SU-DHL-6 (cell line): ENCODE data around the gene CXCL14.

Experiments used
- CTCF ChIP-seq: fragments of 200-600 bp; sonication (generic); IDR thresholded peaks from one replicate; pipeline ENCODE4 v1.5.1; 2017; ENCODE audit warnings: antibody characterized with exemption, mild to moderate bottlenecking, low read length, moderate library complexity; ENCODE audit not compliant: insufficient read depth, poor library complexity, severe bottlenecking
- EZH2phosphoT487 ChIP-seq: fragments of 200-600 bp; sonication (generic), shearing (Covaris generic); conservative IDR thresholded peaks from 2 replicates; pipeline ENCODE4 v1.6.1; 2018; ENCODE audit warnings: mild to moderate bottlenecking, antibody characterized with exemption, low read length, moderate library complexity, mixed read lengths

GRCh38 chr5:135533794-135534193 is 45.0 kb downstream of the CXCL14 start:
- TF ChIP-seq CTCF = no peak
- no peak for TF ChIP-seq EZH2phosphoT487
